Effector memory CD4-positive, alpha-beta T cell (primary cell): ENCODE data around the gene FGFR4.
A peak's percentile ranks its signal among the peaks of the same experiment; 100 is the strongest.

Source experiments
- DNase-seq, 3 donors: peaks; one replicate each; pipeline ENCODE4 v3.0.0-alpha.2; 2020
- H3K27ac ChIP-seq: 2 replicates; pipeline ENCODE4 v1.7.0; 2013; ENCODE audit warnings: mild to moderate bottlenecking, low read length, moderate library complexity; ENCODE audit not compliant: insufficient read depth, poor library complexity, severe bottlenecking
- H3K27me3 ChIP-seq: replicated peaks from 2 replicates; pipeline ENCODE4 v1.7.0; 2013; ENCODE audit warnings: mild to moderate bottlenecking, low read length; ENCODE audit not compliant: insufficient read depth, control insufficient read depth, poor library complexity, severe bottlenecking
- H3K36me3 ChIP-seq: 2 replicates; pipeline ENCODE4 v1.7.0; 2013; ENCODE audit warnings: mild to moderate bottlenecking, low read length, moderate library complexity; ENCODE audit not compliant: control insufficient read depth, insufficient read depth
- H3K4me1 ChIP-seq: 2 replicates; pipeline ENCODE4 v1.7.0; 2013; ENCODE audit warnings: low read length, mild to moderate bottlenecking; ENCODE audit not compliant: control insufficient read depth, insufficient read depth, poor library complexity, severe bottlenecking
- H3K4me3 ChIP-seq: 2 replicates; pipeline ENCODE4 v1.7.0; 2013; ENCODE audit warnings: low read length, low read depth, mild to moderate bottlenecking; ENCODE audit not compliant: insufficient read depth, poor library complexity, severe bottlenecking
- H3K9me3 ChIP-seq: 2 replicates; pipeline ENCODE4 v1.7.0; 2013; ENCODE audit warnings: mild to moderate bottlenecking, low read length, moderate library complexity; ENCODE audit not compliant: control insufficient read depth

Gene FGFR4

GRCh38 chr5:177116631-177117373 is 30.1 kb downstream of the FGFR4 start:
- H3K4me3 ChIP-seq: no peak overlapping the region
- peaks cover 17% of the 10 kb centered on the region for H3K4me1 ChIP-seq
- H3K9me3 ChIP-seq: no peaks in the 10 kb centered on the region
- no peaks in the 10 kb centered on the region for H3K36me3 ChIP-seq
- no peak overlapping the region for H3K27ac ChIP-seq
- H3K27me3 ChIP-seq: no peaks in the 10 kb centered on the region
- peak; percentile 65 to 78 (median 71) for DNase-seq

- Histone ChIP-seq H3K9me3 (no peaks in the 10 kb centered on the region), H3K4me1 (peaks cover 17% of the 10 kb centered on the region), H3K4me3 (no peak overlapping the region), H3K27me3 (no peaks in the 10 kb centered on the region), H3K27ac (no peak overlapping the region), H3K36me3 (no peaks in the 10 kb centered on the region)
- no peak for DNase-seq
These were observed 30.8 kb downstream of the FGFR4 start for GRCh38 chr5:177117441-177118045.

DNA sequence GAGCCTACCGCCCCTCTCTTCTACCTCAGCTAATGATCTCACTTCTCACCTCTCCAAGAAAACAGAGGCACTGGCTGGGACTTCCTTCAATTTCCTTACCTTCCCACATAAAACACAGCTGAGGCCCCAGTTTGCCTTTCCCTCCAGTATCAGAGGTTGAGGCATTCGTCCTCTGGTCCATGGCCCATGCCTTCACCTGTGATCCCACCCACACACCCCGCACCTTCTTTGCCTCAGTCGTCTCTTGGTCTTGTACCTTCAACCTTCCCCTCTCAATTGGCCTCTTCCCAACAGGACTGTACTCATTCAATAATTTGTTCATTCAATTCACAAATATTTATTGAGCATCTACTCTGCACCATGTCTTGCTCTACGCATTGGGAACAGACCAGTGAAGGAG is 35.9 kb downstream of the FGFR4 start:
- H3K9me3 ChIP-seq: no peaks in the 10 kb centered on the region
- H3K36me3 ChIP-seq: no peaks in the 10 kb centered on the region
- no peak overlapping the region for H3K27ac ChIP-seq
- no peaks in the 10 kb centered on the region for H3K4me1 ChIP-seq
- no peak for DNase-seq
- no peak overlapping the region for H3K4me3 ChIP-seq
- H3K27me3 ChIP-seq: no peaks in the 10 kb centered on the region

DNA sequence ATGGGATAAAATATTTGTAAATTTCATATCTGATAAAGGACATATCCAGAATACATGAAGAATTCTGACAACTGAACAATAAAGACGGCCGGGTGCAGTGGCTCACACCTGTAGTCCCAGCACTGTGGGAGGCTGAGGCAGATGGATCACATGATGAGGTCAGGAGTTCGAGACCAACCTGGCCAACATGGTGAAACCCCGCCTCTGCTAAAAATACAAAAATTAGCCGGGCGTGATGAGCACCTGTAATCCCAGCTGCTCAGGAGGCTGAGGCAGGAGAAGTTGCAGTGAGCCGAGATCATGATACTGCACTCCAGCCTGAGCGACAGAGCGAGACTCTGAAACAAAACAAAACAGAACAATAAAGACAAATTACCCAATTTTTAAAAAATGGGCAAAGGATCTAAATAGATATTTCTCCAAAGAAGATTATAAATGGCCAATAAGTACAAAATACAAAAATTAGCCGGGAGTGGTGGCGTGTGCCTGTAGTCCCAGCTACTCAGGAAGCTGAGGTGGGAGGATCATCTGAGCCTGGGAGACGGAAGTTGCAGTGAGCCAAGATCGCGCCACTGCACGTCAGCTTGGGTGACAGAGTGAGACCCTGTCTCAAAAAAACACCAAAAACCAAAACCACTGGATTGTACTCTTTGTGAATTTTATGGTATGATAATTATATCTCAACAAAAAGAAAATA is 37.2 kb downstream of the FGFR4 start:
- Histone ChIP-seq H3K9me3 (no peaks in the 10 kb centered on the region), H3K4me3 (no peak overlapping the region), H3K36me3 (no peaks in the 10 kb centered on the region), H3K27me3 (no peaks in the 10 kb centered on the region), H3K4me1 (peaks cover 7% of the 10 kb centered on the region), H3K27ac (no peak overlapping the region)
- DNase-seq: no peak

GRCh38 chr5:177124486-177124991 is 37.8 kb downstream of the FGFR4 start:
- H3K4me1 ChIP-seq: peaks cover 13% of the 10 kb centered on the region
- H3K27me3 ChIP-seq: no peaks in the 10 kb centered on the region
- H3K9me3 ChIP-seq: no peaks in the 10 kb centered on the region
- no peak overlapping the region for H3K4me3 ChIP-seq
- H3K27ac ChIP-seq: no peak overlapping the region
- no peak for DNase-seq
- H3K36me3 ChIP-seq: no peaks in the 10 kb centered on the region

DNA sequence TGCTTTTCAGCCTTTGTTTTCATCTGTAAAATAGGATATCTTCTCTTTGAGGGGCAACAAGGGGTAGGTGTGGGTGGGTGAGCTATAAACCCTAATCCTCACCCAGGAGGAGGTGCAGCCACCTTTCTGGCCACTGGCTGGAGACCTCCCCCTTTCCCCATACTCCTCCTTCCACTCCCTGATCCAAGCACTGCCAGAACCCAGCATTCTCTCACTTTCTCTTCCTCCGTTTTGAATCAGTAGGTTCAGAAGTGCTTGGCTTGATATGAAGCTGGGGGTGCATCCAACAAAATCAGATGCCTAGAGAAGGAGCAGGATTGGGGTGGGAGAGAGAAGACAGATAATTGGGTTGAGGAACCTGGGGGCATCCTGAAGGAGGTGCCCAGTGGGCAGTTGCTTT is 40.1 kb downstream of the FGFR4 start:
- H3K36me3 ChIP-seq: no peaks in the 10 kb centered on the region
- no peak for DNase-seq
- no peak overlapping the region for H3K27ac ChIP-seq
- H3K27me3 ChIP-seq: no peaks in the 10 kb centered on the region
- no peaks in the 10 kb centered on the region for H3K9me3 ChIP-seq
- no peak overlapping the region for H3K4me3 ChIP-seq
- peaks cover 14% of the 10 kb centered on the region for H3K4me1 ChIP-seq

DNA sequence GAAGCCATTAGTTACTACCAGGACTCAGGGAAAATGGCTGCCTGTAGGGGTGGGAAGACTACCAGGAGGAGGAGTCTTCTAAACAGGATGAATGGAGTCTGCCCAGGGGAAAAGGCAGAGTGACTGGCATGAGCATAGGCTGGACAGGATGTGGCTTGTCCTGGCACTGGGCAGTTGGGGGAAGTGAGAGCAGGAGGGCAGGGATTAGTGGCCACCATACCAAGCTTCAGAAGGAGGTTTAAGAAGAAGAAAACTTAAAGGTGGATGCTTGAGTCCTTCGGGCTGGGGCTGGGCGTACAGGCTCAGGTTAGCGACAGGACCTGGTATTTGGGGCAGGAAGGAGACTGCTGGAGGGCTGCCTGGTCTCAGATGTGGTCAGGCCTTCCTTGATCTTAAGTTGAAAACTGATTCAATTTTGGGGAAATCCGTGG is 41.9 kb downstream of the FGFR4 start:
- peak in 1 of 3 donors; percentile 15 for DNase-seq
- no peak overlapping the region for H3K27ac ChIP-seq
- no peaks in the 10 kb centered on the region for H3K9me3 ChIP-seq

DNA sequence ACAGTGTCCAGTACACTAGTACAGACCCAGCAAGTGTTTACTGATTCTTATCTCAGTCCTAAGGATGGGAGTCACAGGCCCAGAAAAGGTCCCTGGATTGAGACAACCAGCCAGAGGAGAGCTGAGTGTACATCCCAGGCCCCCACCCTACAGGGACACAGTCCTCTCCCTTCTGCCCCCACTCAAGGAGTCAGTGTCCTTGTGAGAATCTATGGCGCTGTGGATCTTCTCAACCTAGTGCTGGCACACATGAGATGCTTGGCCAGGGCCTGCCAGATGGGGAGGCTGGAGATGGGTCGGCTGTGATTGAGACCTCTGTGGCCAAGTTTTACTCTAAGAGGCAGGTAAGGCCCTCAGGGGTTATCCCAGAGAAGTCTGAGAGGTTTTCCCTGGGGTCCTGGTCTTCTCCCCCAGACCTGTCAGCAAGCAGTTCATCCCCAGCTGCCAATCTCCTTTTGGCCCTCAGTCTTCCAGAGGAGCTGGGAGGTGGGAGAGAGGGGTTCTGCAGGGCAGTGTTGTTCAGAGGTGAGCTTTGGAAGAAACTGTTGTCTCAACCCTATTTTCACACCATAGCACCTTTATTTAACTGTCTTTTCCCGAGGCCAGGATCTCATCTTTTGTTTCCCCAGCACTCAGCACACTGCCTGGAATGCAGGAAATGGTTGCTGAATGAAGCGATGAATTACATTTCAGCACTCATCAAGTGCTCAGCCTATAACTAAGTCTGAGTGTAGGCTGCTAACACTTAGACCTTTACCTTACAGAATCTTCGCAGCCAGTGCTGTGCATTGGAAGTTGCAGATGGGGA is 43.7 kb downstream of the FGFR4 start:
- H3K27ac ChIP-seq: no peak overlapping the region
- no peak for DNase-seq
- peaks cover 31% of the 10 kb centered on the region for H3K4me1 ChIP-seq
- no peaks in the 10 kb centered on the region for H3K9me3 ChIP-seq
- H3K36me3 ChIP-seq: peaks cover 5% of the 10 kb centered on the region
- no peak overlapping the region for H3K4me3 ChIP-seq
- H3K27me3 ChIP-seq: no peaks in the 10 kb centered on the region

More for the DNA sequence above, 41.9 kb downstream of the FGFR4 start:
- H3K4me1 ChIP-seq: peaks cover 21% of the 10 kb centered on the region
- H3K27me3 ChIP-seq: no peaks in the 10 kb centered on the region
- no peak overlapping the region for H3K4me3 ChIP-seq
- H3K36me3 ChIP-seq: no peaks in the 10 kb centered on the region

DNA sequence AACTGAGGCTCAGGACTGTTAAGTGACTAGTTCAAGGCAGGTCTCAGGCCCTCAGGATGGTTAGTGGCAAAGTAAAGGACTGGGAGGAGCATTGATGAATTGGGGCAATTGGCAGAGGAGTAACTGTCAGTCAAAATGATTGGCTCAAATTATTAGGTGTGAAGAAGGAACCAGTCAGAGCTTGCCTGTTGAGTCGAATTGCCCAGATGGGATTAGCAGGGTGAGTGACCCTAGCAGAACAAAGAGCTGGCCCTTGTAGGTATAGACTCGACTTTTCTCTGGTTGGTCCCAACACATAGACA is 44.3 kb downstream of the FGFR4 start:
- Histone ChIP-seq H3K9me3 (no peaks in the 10 kb centered on the region), H3K36me3 (peaks cover 9% of the 10 kb centered on the region)
- DNase-seq: no peak

More for the DNA sequence above, 44.3 kb downstream of the FGFR4 start:
- H3K27ac ChIP-seq: no peak overlapping the region
- H3K4me1 ChIP-seq: peaks cover 36% of the 10 kb centered on the region
- H3K4me3 ChIP-seq: no peak overlapping the region
- H3K27me3 ChIP-seq: no peaks in the 10 kb centered on the region
